GM19467 (cell line): Measurements from ENCODE around the gene NES.

Experiments
- ATAC-seq: cut with Tn5 transposase; IDR thresholded peaks from one replicate; pipeline ENCODE4 v1.9.1; 2021; ENCODE audit warnings: mild to moderate bottlenecking, moderate library complexity; ENCODE audit not compliant: unreplicated experiment

The NES gene

GRCh38 chr1:156705321-156705917, 28.2 kb upstream of the NES start, which contains the start of gene CRABP2:
Gene CRABP2, minus strand, starts transcription at chr1:156705583. Its CDS starts 137 bp downstream, at chr1:156705446.
- no peak for ATAC-seq

GRCh38 chr1:156704930-156705320, 27.7 kb upstream of the NES start:
- ATAC-seq, result no peak

GRCh38 chr1:156704166-156704711, 27.0 kb upstream of the NES start:
- ATAC-seq, result no peak

- ATAC-seq, result no peak
These were observed 26.5 kb upstream of the NES start for GRCh38 chr1:156703741-156704140.

- ATAC-seq, result no peak
These were observed 26.1 kb upstream of the NES start for GRCh38 chr1:156703336-156703735.

GRCh38 chr1:156700736-156701531, 23.7 kb upstream of the NES start:
- ATAC-seq, result no peak

- no peak for ATAC-seq
These were observed 21.8 kb upstream of the NES start for GRCh38 chr1:156698995-156699394.

GRCh38 chr1:156697481-156697880, 20.3 kb upstream of the NES start:
- ATAC-seq, result no peak

GRCh38 chr1:156696755-156697154, 19.5 kb upstream of the NES start:
- ATAC-seq, result no peak

- ATAC-seq, result no peak
These were observed 17.4 kb upstream of the NES start for GRCh38 chr1:156694690-156694962.

- no peak for ATAC-seq
These were observed 16.9 kb upstream of the NES start for GRCh38 chr1:156693848-156694689.

GRCh38 chr1:156692925-156693847, 16.0 kb upstream of the NES start:
- no peak for ATAC-seq

- no peak for ATAC-seq
These were observed 15.3 kb upstream of the NES start for GRCh38 chr1:156692441-156692924.

GRCh38 chr1:156691665-156692440, 14.6 kb upstream of the NES start:
- ATAC-seq, result no peak

- no peak for ATAC-seq
These were observed 14.0 kb upstream of the NES start for GRCh38 chr1:156691191-156691590.

- ATAC-seq, result no peak
These were observed 13.4 kb upstream of the NES start for GRCh38 chr1:156690675-156691036.

GRCh38 chr1:156689953-156690674, 12.9 kb upstream of the NES start:
- no peak for ATAC-seq

- ATAC-seq, result no peak
These were observed 12.1 kb upstream of the NES start for GRCh38 chr1:156689035-156689952.
